Lung (tissue), 12 donors: ENCODE measurements around the gene FADS6. TPM values are rescaled to one million over a fixed set of nuclear protein-coding genes. Genes with fewer than 3 reads are reported as not detected.
A peak's percentile ranks its signal among the peaks of the same experiment; 100 is the strongest.

Experiments
- ATAC-seq: fragments of 200-7000 bp; cut with Tn5 transposase; one replicate; pipeline ENCODE4 v1.9.1; 2020; ENCODE audit warnings: moderate number of reproducible peaks; ENCODE audit not compliant: insufficient read depth, low FRiP score
- DNase-seq, 3 donors: peaks; one replicate each; pipeline ENCODE4 v3.0.0-alpha.2; 2013 to 2017
- H3K27ac ChIP-seq, 2 donors: one replicate each; pipeline ENCODE4 v1.5.1; 2013; ENCODE audit warnings: mild to moderate bottlenecking in 2 of 2, moderate library complexity in 2 of 2, control low read depth in 1 of 2, inconsistent platforms in 1 of 2, low read depth in 1 of 2, low read length in 1 of 2
- H3K27me3 ChIP-seq, 3 donors: one replicate each; pipeline ENCODE4 v1.5.1; 2013; ENCODE audit warnings: low read length in 2 of 3; ENCODE audit not compliant: control insufficient read depth in 3 of 3, insufficient read depth in 3 of 3
- H3K36me3 ChIP-seq, 4 donors: one replicate each; pipeline ENCODE4 v1.5.1; 2013; ENCODE audit warnings: low read length in 4 of 4, mild to moderate bottlenecking in 1 of 4, moderate library complexity in 1 of 4; ENCODE audit not compliant: control insufficient read depth in 4 of 4, insufficient read depth in 4 of 4
- H3K4me1 ChIP-seq, 5 donors: one replicate each; pipeline ENCODE4 v1.5.1; 2013; ENCODE audit warnings: low read length in 5 of 5, mild to moderate bottlenecking in 2 of 5, moderate library complexity in 1 of 5; ENCODE audit not compliant: control insufficient read depth in 5 of 5, insufficient read depth in 5 of 5
- H3K4me3 ChIP-seq: one replicate; pipeline ENCODE4 v1.5.1; 2013; ENCODE audit warnings: mild to moderate bottlenecking, control low read depth, moderate library complexity
- H3K9ac ChIP-seq, 2 donors: one replicate each; pipeline ENCODE4 v1.5.1; 2013; ENCODE audit warnings: low read length in 2 of 2, control low read depth in 1 of 2; ENCODE audit not compliant: insufficient read depth in 1 of 2
- H3K9me3 ChIP-seq, 4 donors: one replicate each; pipeline ENCODE4 v1.5.1; 2013; ENCODE audit warnings: low read length in 3 of 4, mild to moderate bottlenecking in 1 of 4, moderate library complexity in 1 of 4; ENCODE audit not compliant: control insufficient read depth in 4 of 4, insufficient read depth in 3 of 4
- WGBS, 2 donors: extraction: QIAGEN DNeasy Blood & Tissue Kit; methylation state at CpG; one replicate each; pipeline ENCODE4 v1.1.7; 2013; 5-methylcytosine and 5-hydroxymethylcytosine counted together
- polyA plus RNA-seq, 2 donors: library from polyadenylated mRNA; stranded (reverse); fragments of 200-250 nt; gene quantifications; one replicate each; pipeline ENCODE4 v1.2.1, GENCODE V29; 2013
- total RNA-seq, 2 donors: library from RNA; depleted of rRNA in 1 of 2; stranded (reverse); fragments of >200 nt in 1 of 2; gene quantifications; one replicate each; pipeline ENCODE4 v1.2.1, GENCODE V29; 2014 to 2021
- TF ChIP-seq, protein P1 (sequence below): IDR thresholded peaks from 2 replicates; pipeline ENCODE4 v1.5.1; 2012; ENCODE audit warnings: mild to moderate bottlenecking; ENCODE audit errors: control extremely low read depth, extremely low read depth
- donor health status: control.
- donor health status: control.
- donor health status: Bipolar disorder and iron deficiency.
- donor health status: healthy.
- donor health status: DM: yes; HTN: yes; CAD: no.

Gene FADS6
- total and polyA plus RNA-seq, 4 donors, result not detected

DNA sequence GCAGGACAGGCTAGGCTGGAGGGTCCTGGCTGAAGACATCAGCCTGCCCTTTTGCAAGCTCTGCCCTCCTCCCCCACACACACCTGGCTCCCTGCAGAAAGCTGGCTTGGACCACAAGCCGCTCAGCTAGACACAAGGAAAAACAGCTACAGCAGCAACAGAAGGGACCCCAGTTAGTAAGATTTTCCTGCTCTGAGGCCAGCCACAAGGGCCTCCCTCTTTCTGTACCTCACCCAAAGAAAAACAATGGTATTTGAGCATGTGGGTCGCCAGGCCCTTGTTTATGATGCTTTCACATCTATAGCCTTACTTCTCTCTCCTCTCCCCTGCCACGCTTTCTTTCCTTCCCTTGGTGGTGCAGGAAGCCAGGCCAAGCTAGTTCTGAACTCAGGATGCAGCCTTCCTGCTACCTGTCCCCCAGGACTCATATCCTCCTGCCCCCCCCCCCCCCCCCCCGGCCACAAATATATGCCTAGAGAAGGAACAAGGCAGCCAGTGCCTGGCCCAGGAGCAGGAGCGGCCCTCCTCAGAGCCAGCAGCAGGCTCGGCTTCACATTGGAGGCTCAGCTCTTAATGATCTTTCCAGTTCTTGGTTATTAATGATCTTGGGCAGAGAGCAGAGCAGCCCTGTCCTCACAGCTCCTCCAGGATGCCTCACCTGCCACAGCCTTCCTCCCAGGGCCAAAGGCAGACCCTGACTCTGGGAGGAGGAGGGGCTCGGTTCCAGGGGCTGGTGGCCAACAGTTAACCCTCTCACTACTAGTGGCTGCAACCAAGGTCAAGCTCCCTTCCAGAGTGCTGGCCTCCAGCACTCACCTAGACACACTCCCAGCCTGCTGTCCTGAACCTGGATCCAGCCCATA lies 53.2 kb downstream of the FADS6 start:
- no peak overlapping the region for H3K27ac ChIP-seq
- 72 to 75% methylated on average over 6 of the region's 7 CpGs for WGBS, 2 donors

DNA sequence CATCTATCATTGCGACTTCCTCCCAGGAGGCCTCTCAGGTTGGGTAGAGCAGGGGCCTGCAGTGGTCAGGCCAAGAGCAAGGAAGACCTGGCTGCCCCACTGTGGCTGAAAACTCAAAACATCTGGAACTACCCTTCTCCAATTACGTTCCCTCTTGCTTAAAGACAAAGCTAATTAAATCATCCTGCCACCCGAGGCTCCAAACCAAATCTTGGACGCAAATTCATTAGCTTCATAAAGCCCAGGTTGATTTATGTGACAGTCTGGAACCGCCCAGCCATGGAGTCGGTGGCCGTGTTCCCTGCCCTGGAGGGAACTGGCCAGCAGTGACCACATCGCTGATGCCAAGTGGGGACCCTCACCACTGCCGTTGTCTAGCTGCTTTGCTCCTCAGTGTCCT lies 55.2 kb downstream of the FADS6 start:
- Histone ChIP-seq H3K36me3 (peaks cover 0 to 24% (median 0%) of the 10 kb centered on the region in 4 donors), H3K4me3 (no peak overlapping the region), H3K9ac (no peak overlapping the region), H3K27me3 (peaks cover 0 to under 1% (median 0%) of the 10 kb centered on the region in 3 donors), H3K27ac (no peak overlapping the region), H3K4me1 (peaks cover 4 to 21% (median 12%) of the 10 kb centered on the region in 5 donors), H3K9me3 (no peaks in the 10 kb centered on the region)
- TF ChIP-seq, protein P1, sequence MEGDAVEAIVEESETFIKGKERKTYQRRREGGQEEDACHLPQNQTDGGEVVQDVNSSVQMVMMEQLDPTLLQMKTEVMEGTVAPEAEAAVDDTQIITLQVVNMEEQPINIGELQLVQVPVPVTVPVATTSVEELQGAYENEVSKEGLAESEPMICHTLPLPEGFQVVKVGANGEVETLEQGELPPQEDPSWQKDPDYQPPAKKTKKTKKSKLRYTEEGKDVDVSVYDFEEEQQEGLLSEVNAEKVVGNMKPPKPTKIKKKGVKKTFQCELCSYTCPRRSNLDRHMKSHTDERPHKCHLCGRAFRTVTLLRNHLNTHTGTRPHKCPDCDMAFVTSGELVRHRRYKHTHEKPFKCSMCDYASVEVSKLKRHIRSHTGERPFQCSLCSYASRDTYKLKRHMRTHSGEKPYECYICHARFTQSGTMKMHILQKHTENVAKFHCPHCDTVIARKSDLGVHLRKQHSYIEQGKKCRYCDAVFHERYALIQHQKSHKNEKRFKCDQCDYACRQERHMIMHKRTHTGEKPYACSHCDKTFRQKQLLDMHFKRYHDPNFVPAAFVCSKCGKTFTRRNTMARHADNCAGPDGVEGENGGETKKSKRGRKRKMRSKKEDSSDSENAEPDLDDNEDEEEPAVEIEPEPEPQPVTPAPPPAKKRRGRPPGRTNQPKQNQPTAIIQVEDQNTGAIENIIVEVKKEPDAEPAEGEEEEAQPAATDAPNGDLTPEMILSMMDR, result no peak
- ATAC-seq (no peak), DNase-seq (no peak)
- 92 to 94% methylated on average over 9 of the region's 9 CpGs for WGBS, 2 donors

More for the DNA sequence above, 53.2 kb downstream of the FADS6 start:
- TF ChIP-seq, protein P1, result no peak
- no peak for ATAC-seq
- Histone ChIP-seq H3K9me3 (no peaks in the 10 kb centered on the region), H3K36me3 (peaks cover 0 to 22% (median 0%) of the 10 kb centered on the region in 4 donors), H3K4me1 (peaks cover 4 to 23% (median 12%) of the 10 kb centered on the region in 5 donors), H3K4me3 (no peak overlapping the region), H3K27me3 (peaks cover 0 to 10% (median 6%) of the 10 kb centered on the region in 3 donors), H3K9ac (peak overlapping the region in 1 of 2 donors; percentile 40)
- no peak for DNase-seq

DNA sequence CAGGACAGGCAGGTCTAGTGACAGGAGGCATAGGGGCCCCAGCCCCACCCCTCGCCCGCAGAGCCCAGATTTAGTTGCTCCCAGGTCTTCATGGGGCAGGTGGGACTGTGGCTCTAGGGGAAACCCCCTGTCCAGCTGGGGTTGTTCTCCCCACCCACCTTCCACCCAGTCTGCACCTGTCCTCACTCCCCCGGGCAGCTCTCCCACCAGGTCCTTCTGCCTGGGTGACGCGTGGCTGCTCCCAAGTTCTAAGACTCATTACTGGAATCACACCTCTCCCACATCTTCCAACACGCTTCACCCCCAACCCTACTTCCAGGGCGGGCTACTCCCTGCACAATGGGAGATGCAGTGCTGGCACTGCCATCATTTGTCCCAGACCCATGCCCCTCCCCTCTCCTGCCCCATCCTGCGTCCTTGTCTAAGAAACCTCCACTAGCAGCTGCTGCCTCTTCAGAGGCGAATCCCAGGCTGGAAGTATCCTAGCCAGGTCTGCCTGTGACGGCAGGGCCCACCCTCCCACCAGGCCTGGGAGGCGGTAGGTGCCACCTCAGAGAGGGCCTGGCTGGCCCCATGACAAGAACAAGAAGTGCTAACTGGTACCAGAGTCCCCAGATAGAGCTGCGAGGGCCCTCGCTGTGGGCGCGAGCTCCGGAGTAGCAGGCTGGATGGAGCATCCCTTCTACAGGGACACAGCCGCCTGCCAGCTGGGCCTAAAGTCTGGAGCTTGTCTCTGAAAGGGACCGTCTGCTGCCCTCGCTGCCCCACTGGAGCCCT lies 56.6 kb downstream of the FADS6 start:
- 96 to 97% methylated on average over 19 of the region's 19 CpGs for WGBS, 2 donors

More for the DNA sequence above, 56.6 kb downstream of the FADS6 start:
- Histone ChIP-seq H3K27me3 (no peaks in the 10 kb centered on the region), H3K4me1 (peaks cover 4 to 15% (median 12%) of the 10 kb centered on the region in 5 donors), H3K9ac (no peak overlapping the region), H3K36me3 (peaks cover 0 to 24% (median 0%) of the 10 kb centered on the region in 4 donors), H3K27ac (no peak overlapping the region), H3K4me3 (no peak overlapping the region), H3K9me3 (no peaks in the 10 kb centered on the region)
- TF ChIP-seq, protein P1, result no peak
- ATAC-seq (no peak), DNase-seq (no peak)
